ENCODE measurements around the gene HSPA1A. TPM values are rescaled to one million over a fixed set of nuclear protein-coding genes. Genes with fewer than 3 reads are reported as not detected.
A peak's percentile ranks its signal among the peaks of the same experiment; 100 is the strongest.
"Not testable (repeated sequence)": the region's sequence is repeated elsewhere in the genome, so short reads cannot be mapped to it uniquely, and the experiment has no call there.

Gene HSPA1A
- polyA plus RNA-seq, 4 donors, result 9.7 to 49.6 (median 25.7) TPM

DNA sequence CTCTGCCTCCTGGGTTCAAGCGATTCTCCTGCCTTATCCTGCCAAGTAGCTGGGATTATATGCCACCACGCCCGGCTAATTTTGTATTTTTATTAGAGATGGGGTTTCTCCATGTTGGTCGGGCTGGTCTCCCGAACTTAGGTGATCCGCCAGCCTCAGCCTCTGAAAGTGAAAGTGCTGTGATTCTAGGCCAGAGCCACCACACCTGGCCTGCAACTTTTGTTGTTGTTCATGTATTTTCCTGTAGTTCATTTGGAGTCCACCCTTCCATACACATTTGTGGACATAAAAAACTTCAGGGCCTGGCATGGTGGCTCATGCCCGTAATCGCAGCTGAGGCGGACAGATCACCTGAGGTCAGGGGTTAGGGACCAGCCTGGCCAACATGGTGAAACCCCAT lies 26.7 kb downstream of the HSPA1A start:
- DNase-seq, result no peak
- Histone ChIP-seq H3K4me3 (ENCODE audit: low read depth in 1 of 3, low read length in 3 of 3) (no peak overlapping the region), H3K27me3 (ENCODE audit: control insufficient read depth in 3 of 3, insufficient read depth in 3 of 3, low read length in 3 of 3) (no peaks in the 10 kb centered on the region), H3K9me3 (ENCODE audit: control insufficient read depth in 2 of 2, insufficient read depth in 1 of 2, low read depth in 1 of 2, low read length in 1 of 2) (no peaks in the 10 kb centered on the region), H3K36me3 (ENCODE audit: control insufficient read depth in 3 of 3, insufficient read depth in 2 of 3, low read depth in 1 of 3, low read length in 3 of 3) (peaks cover 10 to 47% (median 17%) of the 10 kb centered on the region in 3 donors), H3K4me1 (ENCODE audit: control insufficient read depth in 3 of 3, insufficient read depth in 2 of 3, low read depth in 1 of 3, low read length in 2 of 3) (peaks cover 4 to 15% (median 5%) of the 10 kb centered on the region in 3 donors), H3K27ac (ENCODE audit: low read depth in 1 of 3, low read length in 2 of 3) (no peak overlapping the region)
- WGBS, 3 donors, result 46 to 70% (median 51%) methylated on average over 8 to 9 of the region's 9 CpGs
- FAIRE-seq, result no peak

DNA sequence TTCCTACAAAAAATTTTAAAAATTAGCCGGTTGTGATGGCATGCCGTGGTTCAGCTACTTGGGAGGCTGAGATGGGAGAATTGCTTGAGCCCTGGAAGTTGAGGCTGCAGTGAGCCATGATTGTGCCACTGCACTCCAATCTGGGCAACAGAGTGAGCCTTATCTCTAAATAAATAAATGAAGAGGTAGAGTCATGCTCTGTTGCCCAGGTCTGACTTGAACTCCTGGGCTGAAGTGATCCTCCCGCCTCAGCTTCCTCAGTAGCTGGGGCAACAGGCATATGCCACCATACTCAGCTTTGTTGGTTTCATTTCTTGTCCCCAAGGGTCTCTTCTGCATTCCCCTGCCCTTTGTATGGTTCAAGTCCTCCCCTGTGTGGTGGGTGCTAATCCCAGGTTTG lies 29.2 kb downstream of the HSPA1A start:
- H3K4me3 ChIP-seq (ENCODE audit: low read depth in 1 of 3, low read length in 3 of 3), result no peak overlapping the region
- peaks cover 0 to 26% (median 6%) of the 10 kb centered on the region in 3 donors for H3K36me3 ChIP-seq (ENCODE audit: control insufficient read depth in 3 of 3, insufficient read depth in 2 of 3, low read depth in 1 of 3, low read length in 3 of 3)
- peaks cover 0 to 12% (median 0%) of the 10 kb centered on the region in 3 donors for H3K4me1 ChIP-seq (ENCODE audit: control insufficient read depth in 3 of 3, insufficient read depth in 2 of 3, low read depth in 1 of 3, low read length in 2 of 3)
- H3K27me3 ChIP-seq (ENCODE audit: control insufficient read depth in 3 of 3, insufficient read depth in 3 of 3, low read length in 3 of 3), result no peaks in the 10 kb centered on the region
- FAIRE-seq (no peak), DNase-seq (no peak)
- no peak overlapping the region for H3K27ac ChIP-seq (ENCODE audit: low read depth in 1 of 3, low read length in 2 of 3)
- H3K9me3 ChIP-seq (ENCODE audit: control insufficient read depth in 2 of 2, insufficient read depth in 1 of 2, low read depth in 1 of 2, low read length in 1 of 2), result no peaks in the 10 kb centered on the region
- WGBS, 3 donors, result 88 to 98% (median 97%) methylated on average over 3 of the region's 3 CpGs

DNA sequence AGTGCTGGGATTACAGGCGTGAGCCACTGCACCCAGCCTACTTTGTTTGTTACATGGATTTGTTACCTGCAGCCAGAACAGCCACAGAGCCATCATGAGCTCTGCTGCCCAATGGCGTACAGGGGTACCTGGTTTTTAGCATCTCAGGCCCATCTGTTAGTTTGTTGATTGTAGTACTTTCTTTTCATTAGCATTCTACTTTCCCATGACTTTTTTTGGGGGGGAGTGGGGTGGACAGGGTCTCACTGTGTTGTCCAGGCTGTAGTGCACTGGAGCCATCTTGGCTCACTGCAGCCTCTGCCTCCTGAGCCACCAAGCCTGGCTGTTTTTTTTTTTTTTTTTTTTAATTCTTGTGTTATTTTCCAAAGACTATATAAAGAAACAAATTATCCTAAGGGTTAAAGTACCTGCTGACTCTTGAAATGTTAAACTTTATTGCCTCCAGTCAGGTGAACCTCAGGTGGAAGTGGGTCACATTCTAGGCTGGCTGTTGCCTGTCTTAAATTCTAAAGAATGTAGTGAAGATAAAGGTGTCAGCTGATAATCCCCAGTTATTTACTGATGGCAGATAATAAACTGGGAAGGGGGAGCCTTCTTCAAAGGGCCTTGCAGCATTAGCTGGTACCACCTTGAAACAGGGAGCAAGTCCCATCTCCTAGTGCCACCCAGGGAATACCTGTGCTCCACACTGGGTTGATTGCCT lies 32.1 kb downstream of the HSPA1A start:
- Histone ChIP-seq H3K4me1 (ENCODE audit: control insufficient read depth in 3 of 3, insufficient read depth in 2 of 3, low read depth in 1 of 3, low read length in 2 of 3) (peaks cover 0 to 21% (median 0%) of the 10 kb centered on the region in 3 donors), H3K4me3 (ENCODE audit: low read depth in 1 of 3, low read length in 3 of 3) (no peak overlapping the region), H3K9me3 (ENCODE audit: control insufficient read depth in 2 of 2, insufficient read depth in 1 of 2, low read depth in 1 of 2, low read length in 1 of 2) (no peaks in the 10 kb centered on the region), H3K27me3 (ENCODE audit: control insufficient read depth in 3 of 3, insufficient read depth in 3 of 3, low read length in 3 of 3) (no peaks in the 10 kb centered on the region), H3K36me3 (ENCODE audit: control insufficient read depth in 3 of 3, insufficient read depth in 2 of 3, low read depth in 1 of 3, low read length in 3 of 3) (peaks cover 0 to 3% (median 2%) of the 10 kb centered on the region in 3 donors), H3K27ac (ENCODE audit: low read depth in 1 of 3, low read length in 2 of 3) (peak overlapping the region in 1 of 3 donors; percentile 51)
- 71 to 87% (median 78%) methylated on average over 2 of the region's 2 CpGs for WGBS, 3 donors
- DNase-seq (peak in 1 of 2 donors; percentile 85), FAIRE-seq (no peak)

GRCh38 chr6:31850765-31851484 lies 35.6 kb downstream of the HSPA1A start:
- Histone ChIP-seq H3K4me1 (ENCODE audit: control insufficient read depth in 3 of 3, insufficient read depth in 2 of 3, low read depth in 1 of 3, low read length in 2 of 3) (peaks cover 0 to 21% (median 0%) of the 10 kb centered on the region in 3 donors), H3K4me3 (ENCODE audit: low read depth in 1 of 3, low read length in 3 of 3) (no peak overlapping the region), H3K27me3 (ENCODE audit: control insufficient read depth in 3 of 3, insufficient read depth in 3 of 3, low read length in 3 of 3) (no peaks in the 10 kb centered on the region), H3K27ac (ENCODE audit: low read depth in 1 of 3, low read length in 2 of 3) (peak overlapping the region in 1 of 3 donors; percentile 44), H3K36me3 (ENCODE audit: control insufficient read depth in 3 of 3, insufficient read depth in 2 of 3, low read depth in 1 of 3, low read length in 3 of 3) (peaks cover 0 to 6% (median 0%) of the 10 kb centered on the region in 3 donors), H3K9me3 (ENCODE audit: control insufficient read depth in 2 of 2, insufficient read depth in 1 of 2, low read depth in 1 of 2, low read length in 1 of 2) (peaks cover 0 to 4% of the 10 kb centered on the region in 2 donors)
- DNase-seq (no peak), FAIRE-seq (no peak)
- 94 to 98% (median 98%) methylated on average over 2 of the region's 2 CpGs for whole genome bisulfite sequencing, 3 donors

GRCh38 chr6:31851485-31851832 lies 36.1 kb downstream of the HSPA1A start:
- FAIRE-seq (no peak), DNase-seq (peak in 1 of 2 donors; percentile 33)
- Histone ChIP-seq H3K4me3 (ENCODE audit: low read depth in 1 of 3, low read length in 3 of 3) (no peak overlapping the region), H3K27ac (ENCODE audit: low read depth in 1 of 3, low read length in 2 of 3) (peak overlapping the region in 1 of 3 donors; percentile 44), H3K9me3 (ENCODE audit: control insufficient read depth in 2 of 2, insufficient read depth in 1 of 2, low read depth in 1 of 2, low read length in 1 of 2) (peaks cover 0 to 4% of the 10 kb centered on the region in 2 donors), H3K4me1 (ENCODE audit: control insufficient read depth in 3 of 3, insufficient read depth in 2 of 3, low read depth in 1 of 3, low read length in 2 of 3) (peaks cover 0 to 21% (median 0%) of the 10 kb centered on the region in 3 donors), H3K27me3 (ENCODE audit: control insufficient read depth in 3 of 3, insufficient read depth in 3 of 3, low read length in 3 of 3) (no peaks in the 10 kb centered on the region), H3K36me3 (ENCODE audit: control insufficient read depth in 3 of 3, insufficient read depth in 2 of 3, low read depth in 1 of 3, low read length in 3 of 3) (peaks cover 0 to 6% (median 0%) of the 10 kb centered on the region in 3 donors)
- WGBS, 3 donors, result 10 to 62% (median 41%) methylated on average over 2 of the region's 2 CpGs

- peaks cover 0 to 18% (median 0%) of the 10 kb centered on the region in 3 donors for H3K4me1 ChIP-seq (ENCODE audit: control insufficient read depth in 3 of 3, insufficient read depth in 2 of 3, low read depth in 1 of 3, low read length in 2 of 3)
- not testable (repeated sequence) for H3K27ac ChIP-seq (ENCODE audit: low read depth in 1 of 3, low read length in 2 of 3); H3K27me3 ChIP-seq (ENCODE audit: control insufficient read depth in 3 of 3, insufficient read depth in 3 of 3, low read length in 3 of 3); H3K4me3 ChIP-seq (ENCODE audit: low read depth in 1 of 3, low read length in 3 of 3); H3K36me3 ChIP-seq (ENCODE audit: control insufficient read depth in 3 of 3, insufficient read depth in 2 of 3, low read depth in 1 of 3, low read length in 3 of 3); DNase-seq; FAIRE-seq; H3K9me3 ChIP-seq (ENCODE audit: control insufficient read depth in 2 of 2, insufficient read depth in 1 of 2, low read depth in 1 of 2, low read length in 1 of 2)
- WGBS, 3 donors, result 90 to 94% (median 91%) methylated on average over 22 to 35 of the region's 35 CpGs
Measured at GRCh38 chr6:31851980-31852718, 36.8 kb downstream of the HSPA1A start.

GRCh38 chr6:31857774-31858173 lies 42.4 kb downstream of the HSPA1A start:
- not testable (repeated sequence) for H3K27ac ChIP-seq (ENCODE audit: low read depth in 1 of 3, low read length in 2 of 3); H3K9me3 ChIP-seq (ENCODE audit: control insufficient read depth in 2 of 2, insufficient read depth in 1 of 2, low read depth in 1 of 2, low read length in 1 of 2); FAIRE-seq; H3K27me3 ChIP-seq (ENCODE audit: control insufficient read depth in 3 of 3, insufficient read depth in 3 of 3, low read length in 3 of 3); H3K4me3 ChIP-seq (ENCODE audit: low read depth in 1 of 3, low read length in 3 of 3); H3K4me1 ChIP-seq (ENCODE audit: control insufficient read depth in 3 of 3, insufficient read depth in 2 of 3, low read depth in 1 of 3, low read length in 2 of 3); DNase-seq
- 91 to 92% (median 92%) methylated on average over 8 of the region's 8 CpGs for WGBS, 3 donors
- H3K36me3 ChIP-seq (ENCODE audit: control insufficient read depth in 3 of 3, insufficient read depth in 2 of 3, low read depth in 1 of 3, low read length in 3 of 3), result peaks cover 0 to 49% (median 4%) of the 10 kb centered on the region in 3 donors

GRCh38 chr6:31858707-31859106 lies 43.4 kb downstream of the HSPA1A start:
- H3K27ac ChIP-seq (ENCODE audit: low read depth in 1 of 3, low read length in 2 of 3), result no peak overlapping the region
- FAIRE-seq, result no peak
- H3K27me3 ChIP-seq (ENCODE audit: control insufficient read depth in 3 of 3, insufficient read depth in 3 of 3, low read length in 3 of 3), result no peaks in the 10 kb centered on the region
- H3K4me1 ChIP-seq (ENCODE audit: control insufficient read depth in 3 of 3, insufficient read depth in 2 of 3, low read depth in 1 of 3, low read length in 2 of 3), result peaks cover 0 to 7% (median 0%) of the 10 kb centered on the region in 3 donors
- no peaks in the 10 kb centered on the region for H3K9me3 ChIP-seq (ENCODE audit: control insufficient read depth in 2 of 2, insufficient read depth in 1 of 2, low read depth in 1 of 2, low read length in 1 of 2)
- peaks cover 0 to 56% (median 4%) of the 10 kb centered on the region in 3 donors for H3K36me3 ChIP-seq (ENCODE audit: control insufficient read depth in 3 of 3, insufficient read depth in 2 of 3, low read depth in 1 of 3, low read length in 3 of 3)
- WGBS, 3 donors, result 94 to 97% (median 95%) methylated on average over 8 of the region's 8 CpGs
- no peak for DNase-seq
- no peak overlapping the region for H3K4me3 ChIP-seq (ENCODE audit: low read depth in 1 of 3, low read length in 3 of 3)
